NCI-H460 (cell line): ENCODE measurements around the gene CYP2A6. TPM values are rescaled to one million over a fixed set of nuclear protein-coding genes. Genes with fewer than 3 reads are reported as not detected.
"Not testable (repeated sequence)": the region's sequence is repeated elsewhere in the genome, so short reads cannot be mapped to it uniquely, and the experiment has no call there.

ENCODE experiments used
- DNase-seq: peaks from one replicate; pipeline ENCODE4 v3.0.0-alpha.2; 2016; ENCODE audit warnings: low read depth; ENCODE audit errors: extremely low read depth
- total RNA-seq: library from RNA; depleted of rRNA; stranded (reverse); fragments of >200 nt; shearing (Covaris generic); gene quantifications from 2 replicates; pipeline ENCODE4 v1.2.3, GENCODE V29; 2014

The CYP2A6 gene
- total RNA-seq, 1 experiment from 2014 or later: not detected

DNA sequence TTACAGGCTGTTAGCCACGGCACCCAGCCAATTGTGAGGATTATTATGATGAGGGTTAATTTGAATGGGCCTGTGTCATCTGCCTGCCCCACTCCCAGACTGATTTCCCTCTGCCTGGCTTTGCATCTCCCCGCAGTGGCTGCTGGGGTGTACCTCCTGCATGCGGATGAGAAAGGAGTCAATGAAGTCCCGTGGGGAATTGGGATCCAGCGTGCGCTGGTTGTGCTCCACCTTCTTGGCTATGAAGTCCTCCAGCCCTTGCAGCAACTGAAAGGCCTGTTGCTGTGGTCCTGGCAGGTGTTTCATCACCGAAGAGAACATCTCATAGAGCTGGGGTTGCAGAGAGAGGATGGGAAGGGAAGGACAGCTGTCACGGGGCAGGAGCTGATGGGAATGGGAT lies 3.5 kb downstream of the CYP2A6 start:
- DNase-seq: not testable (repeated sequence)

DNA sequence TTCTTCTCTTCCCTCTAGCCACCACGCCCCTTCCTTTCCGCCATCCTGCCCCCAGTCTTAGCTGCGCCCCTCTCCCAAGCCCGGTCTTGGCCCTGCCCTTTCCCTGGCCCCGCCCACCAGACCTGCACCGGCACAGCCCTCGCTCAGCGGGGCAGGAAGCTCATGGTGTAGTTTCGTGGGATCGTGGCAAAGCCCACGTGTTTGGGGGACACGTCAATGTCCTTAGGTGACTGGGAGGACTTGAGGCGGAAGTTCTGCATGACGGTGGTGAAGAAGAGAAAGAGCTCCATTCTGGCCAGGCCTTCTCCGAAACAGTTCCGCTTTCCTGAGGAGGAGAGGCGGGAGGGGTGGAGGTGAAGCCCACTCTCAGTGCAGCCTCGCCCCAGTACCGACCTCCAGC lies 6.6 kb downstream of the CYP2A6 start:
- not testable (repeated sequence) for DNase-seq

GRCh38 chr19:40842997-40843652 lies 7.1 kb downstream of the CYP2A6 start:
- not testable (repeated sequence) for DNase-seq

DNA sequence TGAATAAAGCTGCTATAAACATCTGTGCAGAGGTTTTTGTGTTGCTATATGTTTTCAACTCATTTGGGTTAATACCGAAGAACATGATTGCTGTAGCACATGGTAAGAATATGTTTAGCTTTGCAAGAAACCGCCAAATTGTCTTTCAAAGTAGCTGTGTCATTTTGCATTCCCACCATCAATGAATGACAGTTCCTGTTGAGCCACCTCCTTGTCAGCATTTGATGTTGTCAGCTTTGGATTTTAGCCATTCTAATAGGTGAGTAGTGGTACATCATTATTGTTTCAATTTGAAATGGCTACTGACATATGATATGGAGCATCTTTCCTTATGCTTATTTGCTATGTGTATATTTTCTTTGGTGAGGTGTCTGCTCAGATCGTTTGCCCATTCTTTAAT lies 8.2 kb downstream of the CYP2A6 start:
- DNase-seq: not testable (repeated sequence)

DNA sequence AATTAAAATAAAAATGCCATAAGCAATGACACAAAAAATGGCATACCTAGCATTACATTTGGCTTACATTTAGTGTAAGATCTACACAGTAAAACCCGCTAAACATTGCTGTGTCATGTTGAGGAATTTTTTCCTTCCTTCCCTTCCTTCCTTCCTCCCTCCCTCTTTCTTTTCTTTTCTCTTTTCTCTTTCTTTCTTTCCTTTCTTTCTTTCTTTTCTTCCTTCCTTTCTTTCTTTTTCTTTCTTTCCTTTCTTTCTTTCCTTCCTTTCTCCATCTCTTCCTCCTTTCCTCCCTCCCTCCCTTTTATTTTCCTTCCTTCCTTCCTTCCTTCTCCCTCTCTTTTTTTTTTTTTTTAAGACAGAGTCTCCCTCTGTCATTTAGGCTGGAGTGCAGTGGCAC lies 11.8 kb downstream of the CYP2A6 start:
- DNase-seq: not testable (repeated sequence)

DNA sequence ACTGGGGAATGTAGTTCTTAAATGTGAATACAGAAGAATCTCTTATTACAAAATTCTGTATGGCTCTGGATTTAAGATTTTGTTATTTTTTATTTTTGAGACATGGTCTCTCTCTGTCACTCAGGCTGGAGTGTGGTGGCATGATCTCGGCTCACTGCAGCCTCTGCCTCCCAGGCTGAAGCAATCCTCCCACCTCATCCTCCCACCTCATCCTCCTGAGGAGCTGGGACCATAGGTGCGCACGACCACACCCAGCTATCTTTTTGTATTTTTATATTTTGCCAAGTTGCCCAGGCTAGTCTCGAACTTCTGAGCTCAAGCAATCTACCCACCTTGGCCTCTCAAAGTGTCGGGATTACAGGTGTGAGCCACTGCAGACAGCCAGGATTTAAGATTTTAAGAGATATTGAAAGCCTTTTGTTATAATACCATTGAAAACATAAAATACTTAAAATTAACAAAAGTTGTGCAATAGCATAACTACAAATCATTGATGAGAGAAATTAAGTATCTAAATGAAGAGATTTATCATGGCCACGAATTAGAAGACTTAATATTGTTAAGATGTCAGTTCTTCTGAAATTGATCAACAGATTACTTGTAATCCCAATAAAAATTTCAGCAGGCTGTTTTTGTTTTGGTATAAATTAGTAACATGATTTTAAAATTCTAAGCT lies 13.4 kb downstream of the CYP2A6 start:
- no peak for DNase-seq

DNA sequence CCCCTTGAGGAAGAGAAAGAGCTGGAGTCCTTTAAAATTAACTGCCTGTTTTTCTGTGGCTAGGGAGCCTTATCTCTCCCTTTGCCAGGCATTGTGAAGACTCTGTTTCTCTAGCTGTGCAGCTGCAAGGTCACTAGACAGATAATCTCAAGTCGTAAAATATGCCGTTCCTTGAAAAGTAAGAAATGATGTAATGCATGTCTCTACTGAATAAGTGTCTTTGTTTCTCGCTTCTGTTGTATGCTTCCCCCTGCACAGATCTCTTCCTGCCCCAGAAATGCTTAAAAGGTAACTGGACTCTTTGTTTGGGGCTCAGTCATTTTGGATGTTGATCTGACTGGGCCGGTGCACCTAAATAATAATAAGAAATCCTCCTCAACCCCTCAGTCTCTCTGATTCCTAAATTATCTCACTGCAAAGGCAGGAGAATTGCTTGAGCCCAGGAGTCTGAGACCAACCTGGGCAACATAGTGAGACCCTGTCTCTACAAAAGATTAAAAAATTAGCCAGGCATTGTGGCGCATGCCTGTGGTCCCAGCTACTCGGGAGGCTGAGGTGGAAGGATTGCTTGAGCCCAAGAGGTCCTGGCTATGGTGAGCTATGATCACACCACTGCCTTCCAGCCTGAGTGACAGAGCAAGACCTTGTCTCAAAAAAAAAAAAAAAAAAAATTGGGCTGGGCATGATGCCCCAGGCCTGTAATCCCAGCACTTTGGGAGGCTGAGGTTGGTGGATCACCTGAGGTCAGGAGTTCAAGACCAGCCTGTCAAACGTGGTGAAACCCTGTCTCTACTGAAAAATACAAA lies 16.3 kb downstream of the CYP2A6 start:
- DNase-seq: not testable (repeated sequence)

DNA sequence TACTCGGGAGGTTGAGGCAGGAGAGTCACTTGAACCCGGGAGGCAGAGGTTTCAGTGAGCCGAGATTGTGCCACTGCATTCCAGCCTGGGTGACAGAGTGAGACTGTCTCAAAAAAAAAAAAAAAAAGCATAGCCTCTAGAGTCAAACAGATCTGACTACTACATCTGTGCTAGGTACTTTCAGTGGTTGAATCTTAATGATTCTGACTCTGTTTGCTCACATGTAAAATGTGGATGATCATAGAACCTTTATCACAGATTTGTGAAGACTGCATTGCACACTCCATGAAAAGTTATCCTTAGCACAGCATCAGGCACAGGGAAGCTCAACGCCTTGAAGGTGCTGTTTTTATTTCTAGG lies 17.8 kb downstream of the CYP2A6 start:
- DNase-seq: not testable (repeated sequence)

- no peak for DNase-seq
These were observed 18.5 kb downstream of the CYP2A6 start for GRCh38 chr19:40831502-40832430.

DNA sequence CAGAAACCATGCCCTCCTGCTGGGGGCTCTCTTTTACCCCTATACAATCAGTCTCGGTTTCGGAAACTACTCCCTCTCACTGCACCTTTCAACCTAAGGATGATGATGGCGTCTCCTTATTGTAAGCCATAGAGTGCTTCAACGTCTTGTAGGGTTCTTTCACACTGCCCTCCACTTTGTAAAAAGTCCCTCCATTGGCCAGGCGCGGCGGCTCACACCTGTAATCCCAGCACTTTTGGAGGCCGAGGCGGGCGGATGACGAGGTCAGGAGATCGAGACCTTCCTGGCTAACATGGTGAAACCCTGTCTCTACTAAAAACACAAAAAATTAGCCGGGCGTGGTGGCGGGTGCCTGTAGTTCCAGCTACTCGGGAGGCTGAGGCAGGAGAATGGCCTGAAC lies 19.5 kb downstream of the CYP2A6 start:
- DNase-seq: not testable (repeated sequence)

GRCh38 chr19:40829205-40829604 lies 21.0 kb downstream of the CYP2A6 start:
- DNase-seq: no peak

DNA sequence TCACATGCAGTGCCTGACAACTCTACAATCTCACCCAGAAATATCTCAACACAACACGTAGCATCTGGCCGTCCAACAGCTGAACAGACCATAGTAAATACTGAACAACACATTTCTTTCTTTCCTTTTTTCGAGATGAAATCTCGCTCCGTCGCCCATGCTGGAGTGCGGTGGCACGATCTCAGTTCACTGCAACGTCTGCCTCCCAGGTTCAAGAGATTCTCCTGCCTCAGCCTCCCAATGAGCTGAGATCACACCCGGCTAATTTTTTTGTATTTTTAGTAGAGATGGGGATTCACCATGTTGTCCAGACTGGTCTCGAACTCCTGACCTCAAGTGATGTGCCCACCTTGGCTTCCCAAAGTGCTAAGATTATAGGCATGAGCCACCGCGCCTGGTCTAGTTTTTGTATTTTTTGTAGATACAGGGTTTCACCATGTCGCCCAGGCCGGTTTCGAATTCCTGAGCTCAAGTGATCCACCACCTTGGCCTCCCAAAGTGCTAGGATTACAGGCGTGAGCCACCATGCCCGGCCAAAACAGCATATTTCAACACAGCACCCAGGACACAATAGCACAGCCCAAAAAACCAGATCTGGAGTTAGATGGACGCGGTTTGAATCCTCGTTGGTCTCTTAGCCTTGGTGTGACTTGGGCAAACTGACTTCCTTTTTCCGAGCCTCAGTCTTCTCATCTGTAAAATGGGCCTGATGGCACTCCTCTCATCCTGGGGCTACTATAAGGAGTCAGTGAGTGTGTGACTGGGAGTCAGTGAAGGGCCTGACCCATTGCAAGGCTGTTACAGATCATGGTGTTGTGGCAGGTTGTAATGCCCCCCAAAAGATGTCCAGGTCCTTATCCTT lies 22.6 kb downstream of the CYP2A6 start:
- DNase-seq: no peak

- DNase-seq: not testable (repeated sequence)
These were observed 23.4 kb downstream of the CYP2A6 start for GRCh38 chr19:40826699-40827385.

GRCh38 chr19:40826312-40826698 lies 23.9 kb downstream of the CYP2A6 start:
- not testable (repeated sequence) for DNase-seq

DNA sequence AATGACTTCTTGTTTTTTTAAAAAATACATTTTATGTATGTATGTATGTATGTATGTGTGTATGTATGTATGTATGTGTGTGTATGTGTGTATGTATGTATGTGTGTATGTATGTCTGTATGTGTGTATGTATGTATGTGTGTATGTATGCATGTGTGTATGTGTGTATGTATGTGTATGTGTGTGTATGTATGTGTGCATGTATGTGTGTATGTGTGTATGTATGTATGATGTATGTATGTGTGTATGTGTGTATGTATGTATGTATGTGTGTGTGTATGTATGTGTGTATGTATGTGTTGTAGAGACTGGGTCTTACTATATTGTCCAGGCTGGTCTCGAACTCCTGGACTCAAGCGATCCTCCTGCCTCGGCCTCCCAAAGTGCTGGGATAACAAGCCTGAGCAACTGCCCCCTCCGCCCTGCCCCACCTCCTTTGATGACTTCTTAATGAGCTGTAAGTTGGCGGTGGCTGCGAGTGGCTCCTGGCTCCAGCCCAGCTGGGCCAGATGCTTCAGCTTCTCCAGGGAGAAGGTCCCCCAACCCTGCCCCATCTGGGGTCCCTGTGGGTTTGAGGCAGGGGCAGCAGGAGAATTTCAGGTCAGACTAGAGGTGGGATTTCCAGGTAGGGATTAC lies 24.7 kb downstream of the CYP2A6 start:
- not testable (repeated sequence) for DNase-seq

- DNase-seq: not testable (repeated sequence)
These were observed 25.3 kb downstream of the CYP2A6 start for GRCh38 chr19:40824916-40825315.

DNA sequence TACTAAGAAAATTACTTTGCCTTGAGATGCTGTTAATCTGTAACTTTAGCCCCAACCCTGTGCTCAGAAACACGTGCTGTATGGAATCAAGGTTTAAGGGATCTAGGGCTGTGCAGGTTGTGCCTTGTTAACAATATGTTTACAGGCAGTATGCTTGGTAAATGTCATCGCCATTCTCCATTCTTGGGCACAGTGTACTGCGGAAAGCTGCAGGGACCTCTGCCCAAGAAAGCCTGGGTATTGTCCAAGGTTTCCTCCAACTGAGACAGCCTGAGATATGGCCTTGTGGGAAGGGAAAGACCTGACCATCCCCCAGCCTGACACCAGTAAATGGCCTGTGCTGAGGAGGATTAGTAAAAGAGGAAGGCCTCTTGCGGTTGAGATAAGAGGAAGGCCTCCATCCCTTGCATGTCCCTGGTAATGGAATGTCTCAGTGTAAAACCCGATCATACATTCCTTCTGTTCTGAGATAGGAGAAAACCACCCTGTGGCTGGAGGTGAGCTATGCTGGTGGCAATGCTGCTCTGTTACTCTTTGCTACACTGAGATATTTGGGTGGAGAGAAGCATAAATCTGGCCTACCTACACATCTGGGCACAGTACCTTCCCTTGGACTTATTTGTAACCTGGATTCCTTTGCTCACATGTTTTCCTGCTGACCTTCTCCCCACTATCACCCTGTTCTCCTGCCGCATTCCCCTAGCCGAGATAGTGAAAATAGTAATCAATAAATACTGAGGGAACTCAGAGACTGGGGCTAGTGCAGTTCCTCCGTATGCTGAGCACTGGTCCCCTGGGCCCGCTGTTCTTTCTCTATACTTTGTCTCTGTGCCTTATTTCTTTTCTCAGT lies 27.3 kb downstream of the CYP2A6 start:
- DNase-seq: not testable (repeated sequence)

- DNase-seq: no peak
These were observed 28.1 kb downstream of the CYP2A6 start for GRCh38 chr19:40822161-40822560.
